Neural crest cell (in vitro differentiated cells): ENCODE measurements around the gene ATP2B1. TPM values are rescaled to one million over a fixed set of nuclear protein-coding genes. Genes with fewer than 3 reads are reported as not detected.

Source experiments
- DNase-seq: peaks from one replicate; pipeline ENCODE4 v3.0.0; 2021; ENCODE audit warnings: low read depth, mixed read lengths, low spot score
- H3K27ac Mint-ChIP-seq: one replicate; pipeline ENCODE4 v1.8.0; 2021; ENCODE audit warnings: mild to moderate bottlenecking, mixed read lengths; ENCODE audit not compliant: unreplicated experiment
- H3K27me3 Mint-ChIP-seq: 2 replicates; pipeline ENCODE4 v1.8.0; 2021; ENCODE audit warnings: low read depth, mild to moderate bottlenecking, mixed read lengths
- H3K36me3 Mint-ChIP-seq: 2 replicates; pipeline ENCODE4 v1.8.0; 2021; ENCODE audit warnings: low read depth, mild to moderate bottlenecking, mixed read lengths
- H3K4me1 Mint-ChIP-seq: 2 replicates; pipeline ENCODE4 v1.8.0; 2021; ENCODE audit warnings: mixed read lengths
- H3K4me3 Mint-ChIP-seq: one replicate; pipeline ENCODE4 v1.8.0; 2021; ENCODE audit warnings: mild to moderate bottlenecking, mixed read lengths
- H3K9me3 Mint-ChIP-seq: 2 replicates; pipeline ENCODE4 v1.8.0; 2021; ENCODE audit warnings: mixed read lengths
- total RNA-seq: library from RNA; stranded (reverse); gene quantifications from 2 replicates; pipeline ENCODE4 v1.2.1, GENCODE V29; 2021
- TF ChIP-seq, protein P1 (sequence below): fragments of 200-600 bp; sonication (generic); conservative IDR thresholded peaks from 2 replicates; pipeline ENCODE4 v1.5.0; 2021; ENCODE audit warnings: antibody characterized with exemption, mild to moderate bottlenecking

Gene ATP2B1
- total RNA-seq, 1 donor from 2014 or later, result 50.8 TPM

DNA sequence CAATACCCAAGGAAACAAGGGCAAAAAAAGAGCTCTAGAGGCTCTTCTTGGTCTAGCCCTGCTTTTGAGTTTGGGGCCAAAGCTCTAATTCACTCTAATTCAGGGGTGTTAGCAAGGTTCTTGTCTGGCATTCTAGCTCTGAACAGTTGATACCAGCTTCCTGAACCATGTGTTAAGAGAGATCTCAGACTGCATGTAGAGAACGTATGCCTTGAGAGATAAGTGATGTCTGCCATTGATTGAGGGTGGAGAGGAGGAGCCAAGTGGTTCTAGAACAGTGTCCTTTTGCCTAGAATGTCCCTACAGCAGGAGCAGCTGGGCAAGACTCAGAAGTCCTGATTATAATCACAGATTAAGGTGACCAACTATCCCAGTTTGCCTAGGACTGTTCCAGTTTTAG lies 164.6 kb downstream of the ATP2B1 start:
- H3K9me3 Mint-ChIP-seq, result no peaks in the 10 kb centered on the region
- no peak overlapping the region for H3K27ac Mint-ChIP-seq
- H3K4me3 Mint-ChIP-seq, result no peak overlapping the region
- no peaks in the 10 kb centered on the region for H3K27me3 Mint-ChIP-seq
- peaks cover 26% of the 10 kb centered on the region for H3K4me1 Mint-ChIP-seq
- no peak for DNase-seq
- TF ChIP-seq, protein P1, sequence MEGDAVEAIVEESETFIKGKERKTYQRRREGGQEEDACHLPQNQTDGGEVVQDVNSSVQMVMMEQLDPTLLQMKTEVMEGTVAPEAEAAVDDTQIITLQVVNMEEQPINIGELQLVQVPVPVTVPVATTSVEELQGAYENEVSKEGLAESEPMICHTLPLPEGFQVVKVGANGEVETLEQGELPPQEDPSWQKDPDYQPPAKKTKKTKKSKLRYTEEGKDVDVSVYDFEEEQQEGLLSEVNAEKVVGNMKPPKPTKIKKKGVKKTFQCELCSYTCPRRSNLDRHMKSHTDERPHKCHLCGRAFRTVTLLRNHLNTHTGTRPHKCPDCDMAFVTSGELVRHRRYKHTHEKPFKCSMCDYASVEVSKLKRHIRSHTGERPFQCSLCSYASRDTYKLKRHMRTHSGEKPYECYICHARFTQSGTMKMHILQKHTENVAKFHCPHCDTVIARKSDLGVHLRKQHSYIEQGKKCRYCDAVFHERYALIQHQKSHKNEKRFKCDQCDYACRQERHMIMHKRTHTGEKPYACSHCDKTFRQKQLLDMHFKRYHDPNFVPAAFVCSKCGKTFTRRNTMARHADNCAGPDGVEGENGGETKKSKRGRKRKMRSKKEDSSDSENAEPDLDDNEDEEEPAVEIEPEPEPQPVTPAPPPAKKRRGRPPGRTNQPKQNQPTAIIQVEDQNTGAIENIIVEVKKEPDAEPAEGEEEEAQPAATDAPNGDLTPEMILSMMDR, result no peak
- H3K36me3 Mint-ChIP-seq, result no peaks in the 10 kb centered on the region

- Mint-ChIP-seq H3K9me3 (no peaks in the 10 kb centered on the region), H3K4me3 (no peak overlapping the region), H3K36me3 (no peaks in the 10 kb centered on the region), H3K27me3 (no peaks in the 10 kb centered on the region), H3K27ac (no peak overlapping the region), H3K4me1 (peaks cover 26% of the 10 kb centered on the region)
- DNase-seq, result peak; percentile 70
- TF ChIP-seq, protein P1, result peak; percentile 92
Measured at GRCh38 chr12:89542912-89543592, 165.6 kb downstream of the ATP2B1 start.

DNA sequence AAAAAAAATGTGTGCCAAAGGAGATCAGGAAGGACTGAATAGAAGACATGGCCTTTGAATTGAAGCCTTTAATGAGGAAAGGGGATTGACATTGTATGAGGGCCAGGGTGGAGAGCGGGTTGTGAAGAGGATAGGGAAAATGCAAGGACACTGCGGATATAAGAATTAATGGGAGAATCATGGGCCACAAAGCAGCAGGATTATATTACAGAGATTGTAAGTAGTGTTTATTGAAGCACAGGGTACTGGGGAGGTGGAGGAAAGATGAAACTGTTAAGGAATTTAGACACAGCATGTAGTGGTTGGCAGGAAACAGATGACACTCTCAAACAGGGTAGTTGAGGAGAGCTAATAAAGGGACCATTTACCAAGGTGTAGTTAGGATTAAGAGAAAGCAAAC lies 166.4 kb downstream of the ATP2B1 start:
- Mint-ChIP-seq H3K9me3 (no peaks in the 10 kb centered on the region), H3K27me3 (no peaks in the 10 kb centered on the region), H3K27ac (no peak overlapping the region), H3K4me1 (peaks cover 26% of the 10 kb centered on the region), H3K4me3 (no peak overlapping the region), H3K36me3 (no peaks in the 10 kb centered on the region)
- no peak for DNase-seq
- TF ChIP-seq, protein P1, result no peak

DNA sequence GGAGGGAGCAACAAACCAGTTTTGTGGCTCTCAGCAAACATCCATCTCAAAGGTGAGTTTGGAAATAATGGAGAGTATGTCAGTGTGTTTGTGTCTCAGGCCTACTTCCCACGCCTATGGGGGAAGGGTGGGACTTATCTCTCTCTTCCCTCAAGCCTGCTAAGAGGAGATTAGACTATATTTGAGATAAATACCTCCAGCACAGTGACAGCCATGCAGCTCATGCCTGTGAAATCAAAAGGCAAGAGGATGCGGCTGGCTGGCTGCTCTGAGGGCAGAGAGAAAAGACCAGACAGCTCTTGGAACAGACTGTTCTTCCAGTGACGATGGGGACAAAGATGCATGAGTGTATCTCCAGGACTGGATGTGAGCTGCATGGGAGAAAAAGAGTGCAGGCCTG lies 168.1 kb downstream of the ATP2B1 start:
- Mint-ChIP-seq H3K27ac (no peak overlapping the region), H3K9me3 (no peaks in the 10 kb centered on the region), H3K36me3 (no peaks in the 10 kb centered on the region), H3K4me3 (no peak overlapping the region), H3K27me3 (no peaks in the 10 kb centered on the region), H3K4me1 (peaks cover 26% of the 10 kb centered on the region)
- TF ChIP-seq, protein P1, result no peak
- DNase-seq, result no peak

DNA sequence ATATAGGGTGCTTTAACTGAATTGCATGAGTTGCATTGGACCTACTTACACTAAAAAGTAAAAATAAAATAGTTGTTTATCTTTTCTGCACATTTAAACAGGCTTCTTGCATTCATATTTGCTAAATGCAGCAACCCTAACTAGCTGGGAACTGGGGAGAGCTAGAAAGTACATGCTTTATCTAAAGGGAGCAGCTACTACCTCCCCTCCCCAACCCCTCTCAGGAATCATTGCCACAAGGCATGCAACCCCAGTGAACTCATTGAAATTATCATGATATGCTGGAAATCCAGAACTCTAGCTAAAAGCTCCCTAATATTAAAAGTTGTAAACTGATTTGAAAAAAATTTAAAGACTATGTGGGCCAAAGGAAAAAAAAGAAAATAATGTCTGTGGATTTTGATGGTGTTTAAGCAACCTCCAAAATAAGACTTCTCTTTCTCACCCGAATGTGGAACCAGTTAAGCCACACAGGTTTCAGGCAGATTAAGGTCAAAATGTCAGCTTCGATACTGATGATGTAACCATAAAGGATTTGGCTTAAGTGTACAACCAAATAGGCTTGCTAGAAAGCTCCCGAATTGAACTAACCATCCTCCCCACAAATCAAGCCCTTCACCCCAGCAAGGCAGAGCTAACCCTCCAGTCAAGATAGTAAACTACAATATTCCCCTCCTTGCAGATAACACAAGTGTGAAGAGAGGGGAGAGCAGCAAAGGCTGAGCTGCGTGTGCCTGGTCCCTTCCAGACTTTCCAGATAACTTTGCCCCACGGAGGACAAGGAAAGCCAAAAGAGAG lies 169.0 kb downstream of the ATP2B1 start:
- H3K4me1 Mint-ChIP-seq, result peaks cover 17% of the 10 kb centered on the region
- no peaks in the 10 kb centered on the region for H3K9me3 Mint-ChIP-seq
- H3K27me3 Mint-ChIP-seq, result no peaks in the 10 kb centered on the region
- no peak overlapping the region for H3K4me3 Mint-ChIP-seq
- no peaks in the 10 kb centered on the region for H3K36me3 Mint-ChIP-seq
- H3K27ac Mint-ChIP-seq, result peak overlapping the region; percentile 12
- TF ChIP-seq, protein P1, result no peak
- no peak for DNase-seq
